Measurements from ENCODE around the gene PLA2G2F.
"Not testable (repeated sequence)": the region's sequence is repeated elsewhere in the genome, so short reads cannot be mapped to it uniquely, and the experiment has no call there.

Gene PLA2G2F

GRCh38 chr1:20123722-20124455 lies 15.2 kb upstream of the PLA2G2F start:
- DNase-seq (ENCODE audit: low read depth): no peak
- no peak for TF ChIP-seq CTCF (conservative IDR thresholded peaks at IDR 0.05; ENCODE audit: low read depth, low read length)
- H3K4me3 ChIP-seq (ENCODE audit: low read length): no peak overlapping the region

- no peak overlapping the region for H3K4me3 ChIP-seq (ENCODE audit: low read length)
- no peak for TF ChIP-seq CTCF (conservative IDR thresholded peaks at IDR 0.05; ENCODE audit: low read depth, low read length)
- DNase-seq (ENCODE audit: low read depth): peak; percentile 52
Measured at GRCh38 chr1:20124456-20125057, 14.6 kb upstream of the PLA2G2F start.

- no peak overlapping the region for H3K4me3 ChIP-seq (ENCODE audit: low read length)
- DNase-seq (ENCODE audit: low read depth): no peak
- TF ChIP-seq CTCF (conservative IDR thresholded peaks at IDR 0.05; ENCODE audit: low read depth, low read length): no peak
Measured at GRCh38 chr1:20125100-20125499, 14.0 kb upstream of the PLA2G2F start.

- H3K4me3 ChIP-seq (ENCODE audit: low read length): no peak overlapping the region
- no peak for TF ChIP-seq CTCF (conservative IDR thresholded peaks at IDR 0.05; ENCODE audit: low read depth, low read length)
- DNase-seq (ENCODE audit: low read depth): no peak
Measured at GRCh38 chr1:20126041-20126805, 12.9 kb upstream of the PLA2G2F start.

GRCh38 chr1:20126806-20127440 lies 12.2 kb upstream of the PLA2G2F start:
- no peak overlapping the region for H3K4me3 ChIP-seq (ENCODE audit: low read length)
- no peak for TF ChIP-seq CTCF (conservative IDR thresholded peaks at IDR 0.05; ENCODE audit: low read depth, low read length)
- no peak for DNase-seq (ENCODE audit: low read depth)

- not testable (repeated sequence) for DNase-seq (ENCODE audit: low read depth); H3K4me3 ChIP-seq (ENCODE audit: low read length)
Measured at GRCh38 chr1:20130518-20130917, 8.6 kb upstream of the PLA2G2F start.

GRCh38 chr1:20134995-20135394 lies 4.1 kb upstream of the PLA2G2F start:
- no peak overlapping the region for H3K4me3 ChIP-seq (ENCODE audit: low read length)
- DNase-seq (ENCODE audit: low read depth): no peak
- TF ChIP-seq CTCF (conservative IDR thresholded peaks at IDR 0.05; ENCODE audit: low read depth, low read length): no peak

All from retinal pigment epithelial cell (primary cell).